OCI-LY7 (cell line): ENCODE measurements around the gene STK16. TPM values are rescaled to one million over a fixed set of nuclear protein-coding genes. Genes with fewer than 3 reads are reported as not detected.

Experiments used
- BruUV-seq: library from RNA; stranded (reverse); fragments of 400-500 nt; replicated peaks from 2 replicates; lab custom pipeline; 2021; lab: Mats Ljungman, UMichigan
- CTCF ChIA-PET: fragments of 300-600 bp; sonication (Branson Sonifier 250); formaldehyde crosslinking; loops from one replicate; lab custom pipeline; 2022; ENCODE audit warnings: antibody characterized with exemption; ENCODE audit not compliant: unreplicated experiment; lab: Charles Lee
- POLR2A ChIA-PET: fragments of 300-600 bp; sonication (Branson Sonifier 250); formaldehyde crosslinking; loops from one replicate; lab custom pipeline; 2022; ENCODE audit warnings: antibody characterized with exemption; lab: Charles Lee
- DNase-seq: peaks from one replicate; pipeline ENCODE4 v3.0.0-alpha.2; 2015; ENCODE audit warnings: low spot score
- H2AFZ ChIP-seq: fragments of 200-600 bp; sonication (generic), shearing (Covaris generic); 2 replicates; pipeline ENCODE4 v1.6.1; 2014; ENCODE audit warnings: mild to moderate bottlenecking, antibody characterized with exemption, low read length, moderate library complexity
- H3K27ac ChIP-seq: fragments of 200-600 bp; sonication (generic); 2 replicates; pipeline ENCODE4 v1.5.1; 2014; ENCODE audit warnings: mixed run types, low read depth, mild to moderate bottlenecking, moderate library complexity, low read length, inconsistent platforms; ENCODE audit not compliant: poor library complexity, severe bottlenecking
- H3K36me3 ChIP-seq: fragments of 200-600 bp; sonication (generic); 2 replicates; pipeline ENCODE4 v1.6.1; 2014; ENCODE audit warnings: mild to moderate bottlenecking, antibody characterized with exemption, low read length, moderate library complexity, mixed read lengths; ENCODE audit not compliant: insufficient read depth
- H3K4me1 ChIP-seq: fragments of 200-600 bp; sonication (generic); 2 replicates; pipeline ENCODE4 v1.5.1; 2014; ENCODE audit warnings: mild to moderate bottlenecking, low read length; ENCODE audit not compliant: insufficient read depth, poor library complexity, severe bottlenecking
- H3K4me2 ChIP-seq: fragments of 200-600 bp; sonication (generic); 2 replicates; pipeline ENCODE4 v1.6.1; 2014; ENCODE audit warnings: mild to moderate bottlenecking, low read length
- H3K4me3 ChIP-seq: fragments of 200-600 bp; sonication (generic); 2 replicates; pipeline ENCODE4 v1.5.1; 2014; ENCODE audit warnings: mild to moderate bottlenecking, low read depth, low read length; ENCODE audit not compliant: poor library complexity, severe bottlenecking
- H3K79me2 ChIP-seq: fragments of 200-600 bp; sonication (generic); 2 replicates; pipeline ENCODE4 v1.6.1; 2016; ENCODE audit warnings: low read depth, mild to moderate bottlenecking, low read length, moderate library complexity, mixed read lengths; ENCODE audit not compliant: insufficient read depth
- H3K9me2 ChIP-seq: fragments of 200-600 bp; sonication (generic); 2 replicates; pipeline ENCODE4 v1.6.1; 2016; ENCODE audit warnings: mild to moderate bottlenecking, low read length, mixed read lengths; ENCODE audit not compliant: insufficient read depth
- H3K9me3 ChIP-seq: fragments of 200-600 bp; sonication (generic); 2 replicates; pipeline ENCODE4 v1.6.1; 2014; ENCODE audit warnings: mild to moderate bottlenecking, mixed run types, low read length, mixed read lengths
- H4K20me1 ChIP-seq: fragments of 200-600 bp; sonication (generic); 2 replicates; pipeline ENCODE4 v1.6.1; 2014; ENCODE audit warnings: mild to moderate bottlenecking, antibody characterized with exemption, low read length, moderate library complexity, mixed read lengths; ENCODE audit not compliant: insufficient read depth
- EZH2phosphoT487 ChIP-seq: fragments of 200-600 bp; sonication (generic); IDR thresholded peaks from 2 replicates; pipeline ENCODE4 v1.6.1; 2018; ENCODE audit warnings: low read depth, borderline replicate concordance, mild to moderate bottlenecking, mixed run types, antibody characterized with exemption, low read length, moderate library complexity, mixed read lengths
- intact Hi-C: fragments of 100-400 bp; cut with micrococcal nuclease; formaldehyde crosslinking; loops from one replicate; pipeline ENCODE4 v1.10.0; 2022; ENCODE audit not compliant: unreplicated experiment
- total RNA-seq, 2 experiments: library from RNA; depleted of rRNA in 1 of 2; stranded (reverse); fragments of >200 nt in 1 of 2; shearing (Covaris generic) in 1 of 2; gene quantifications; 2 replicates each; pipeline ENCODE4 v1.2.3, GENCODE V29; 2014 to 2022
- TF ChIP-seq, protein P1 (sequence below): fragments of 200-600 bp; sonication (generic); conservative IDR thresholded peaks from 2 replicates; pipeline ENCODE4 v1.5.1; 2014; ENCODE audit warnings: mild to moderate bottlenecking, antibody characterized with exemption, low read length, moderate library complexity, mixed read lengths

The STK16 gene
- total RNA-seq, 2 experiments from 2014 or later = 23.4 to 39.5 TPM

DNA sequence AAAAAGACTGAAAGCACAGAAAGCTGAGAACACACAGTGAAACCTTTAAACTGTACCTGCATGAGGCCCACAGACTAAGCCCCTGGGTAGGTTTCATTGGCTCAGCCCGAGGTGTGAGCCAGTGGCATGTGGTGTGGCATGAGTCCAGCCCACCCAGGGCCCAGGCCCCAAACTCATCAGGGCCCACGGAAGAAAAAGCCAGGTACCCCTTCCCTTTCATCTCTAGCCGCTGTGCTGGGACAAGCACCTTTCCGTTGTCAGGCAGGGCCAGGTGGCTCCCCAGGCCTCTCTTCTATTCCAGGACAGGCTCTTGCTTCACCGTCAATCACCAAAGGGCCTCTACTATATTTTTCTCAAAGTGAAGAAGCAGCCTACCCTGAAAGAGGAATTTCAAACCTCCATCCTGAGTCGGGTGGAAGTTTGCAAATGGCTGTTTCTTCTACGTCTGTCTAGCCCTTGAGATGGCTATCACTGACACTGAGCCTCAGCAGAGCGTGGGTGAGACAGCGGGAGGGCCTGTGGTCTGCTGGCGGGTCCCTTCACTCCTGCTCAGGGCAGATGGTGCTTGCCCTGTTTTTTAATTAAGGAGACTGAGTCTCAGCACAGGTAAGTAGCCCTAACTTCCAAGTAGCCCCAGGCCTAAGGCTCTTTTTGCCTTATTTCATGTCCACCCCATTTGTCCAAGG, 42.4 kb downstream of the STK16 start:
- no peaks in the 10 kb centered on the region for H3K4me1 ChIP-seq
- ChIA-PET CTCF (no interaction called here), POLR2A (interaction anchor here (1.2 kb wide), 1 partner anchor 100 kb away, joined by 4 read pairs; the partner anchor contains the start of gene DNPEP)
- no peaks in the 10 kb centered on the region for H4K20me1 ChIP-seq
- no TSS peak for BruUV-seq
- no peak for DNase-seq
- no peaks in the 10 kb centered on the region for H3K79me2 ChIP-seq
- intact Hi-C loops = no loop called here
- H3K4me3 ChIP-seq = no peak overlapping the region
- no peaks in the 10 kb centered on the region for H3K9me3 ChIP-seq
- TF ChIP-seq EZH2phosphoT487 = no peak
- TF ChIP-seq, protein P1, sequence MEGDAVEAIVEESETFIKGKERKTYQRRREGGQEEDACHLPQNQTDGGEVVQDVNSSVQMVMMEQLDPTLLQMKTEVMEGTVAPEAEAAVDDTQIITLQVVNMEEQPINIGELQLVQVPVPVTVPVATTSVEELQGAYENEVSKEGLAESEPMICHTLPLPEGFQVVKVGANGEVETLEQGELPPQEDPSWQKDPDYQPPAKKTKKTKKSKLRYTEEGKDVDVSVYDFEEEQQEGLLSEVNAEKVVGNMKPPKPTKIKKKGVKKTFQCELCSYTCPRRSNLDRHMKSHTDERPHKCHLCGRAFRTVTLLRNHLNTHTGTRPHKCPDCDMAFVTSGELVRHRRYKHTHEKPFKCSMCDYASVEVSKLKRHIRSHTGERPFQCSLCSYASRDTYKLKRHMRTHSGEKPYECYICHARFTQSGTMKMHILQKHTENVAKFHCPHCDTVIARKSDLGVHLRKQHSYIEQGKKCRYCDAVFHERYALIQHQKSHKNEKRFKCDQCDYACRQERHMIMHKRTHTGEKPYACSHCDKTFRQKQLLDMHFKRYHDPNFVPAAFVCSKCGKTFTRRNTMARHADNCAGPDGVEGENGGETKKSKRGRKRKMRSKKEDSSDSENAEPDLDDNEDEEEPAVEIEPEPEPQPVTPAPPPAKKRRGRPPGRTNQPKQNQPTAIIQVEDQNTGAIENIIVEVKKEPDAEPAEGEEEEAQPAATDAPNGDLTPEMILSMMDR = no peak
- no peaks in the 10 kb centered on the region for H3K9me2 ChIP-seq
- no peak overlapping the region for H2AFZ ChIP-seq
- H3K36me3 ChIP-seq = peaks cover 29% of the 10 kb centered on the region
- H3K4me2 ChIP-seq = no peak overlapping the region
- no peak overlapping the region for H3K27ac ChIP-seq

DNA sequence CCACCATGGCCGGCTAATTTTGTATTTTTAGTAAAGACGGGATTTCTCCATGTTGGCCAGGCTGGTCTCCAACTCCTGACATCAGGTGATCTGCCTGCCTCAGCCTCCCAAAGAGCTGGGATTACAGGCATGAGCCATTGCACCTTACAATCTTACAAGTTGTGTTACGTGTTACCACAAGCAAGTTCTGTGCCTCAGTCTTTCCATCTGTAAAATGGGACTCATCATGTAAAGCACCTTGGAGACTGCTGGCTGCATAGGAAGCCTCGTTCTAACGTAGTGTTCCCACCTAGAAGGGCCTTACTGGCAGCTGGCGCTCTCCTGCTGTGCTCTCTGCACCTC, 43.9 kb downstream of the STK16 start:
- TF ChIP-seq, protein P1 = no peak
- no peak for TF ChIP-seq EZH2phosphoT487
- DNase-seq = no peak
- no peak overlapping the region for H3K4me2 ChIP-seq

More for the DNA sequence above, 43.9 kb downstream of the STK16 start:
- Histone ChIP-seq H3K27ac (no peak overlapping the region), H3K4me3 (no peak overlapping the region), H3K9me2 (no peaks in the 10 kb centered on the region), H3K9me3 (no peaks in the 10 kb centered on the region), H3K36me3 (peaks cover 16% of the 10 kb centered on the region; the same call in 1 of the 2 replicates), H3K4me1 (peaks cover 4% of the 10 kb centered on the region), H4K20me1 (no peaks in the 10 kb centered on the region), H3K79me2 (no peaks in the 10 kb centered on the region), H2AFZ (no peak overlapping the region)
- BruUV-seq = no TSS peak
- ChIA-PET POLR2A (interaction anchor here (1.2 kb wide), 1 partner anchor 99 kb away, joined by 4 read pairs; the partner anchor contains the start of gene DNPEP), CTCF (no interaction called here)
- intact Hi-C loops = no loop called here
